Type B pancreatic cell (in vitro differentiated cells): Measurements from ENCODE around the gene ALKBH7. TPM values are rescaled to one million over a fixed set of nuclear protein-coding genes. Genes with fewer than 3 reads are reported as not detected.
"Not testable (repeated sequence)": the region's sequence is repeated elsewhere in the genome, so short reads cannot be mapped to it uniquely, and the experiment has no call there.

Experiments
- DNase-seq: peaks from one replicate; pipeline ENCODE4 v3.0.0; 2021; ENCODE audit warnings: mixed read lengths; ENCODE audit not compliant: unreplicated experiment; ENCODE audit errors: extremely low spot score
- H3K27ac Mint-ChIP-seq: 2 replicates; pipeline ENCODE4 v1.8.0; 2021; ENCODE audit warnings: mild to moderate bottlenecking, mixed read lengths
- H3K27me3 Mint-ChIP-seq: 2 replicates; pipeline ENCODE4 v1.8.0; 2021; ENCODE audit warnings: mixed read lengths
- H3K36me3 Mint-ChIP-seq: 2 replicates; pipeline ENCODE4 v1.8.0; 2021; ENCODE audit warnings: mixed read lengths
- H3K4me1 Mint-ChIP-seq: one replicate; pipeline ENCODE4 v1.8.0; 2021; ENCODE audit warnings: mixed read lengths; ENCODE audit not compliant: unreplicated experiment
- H3K4me3 Mint-ChIP-seq: 2 replicates; pipeline ENCODE4 v1.8.0; 2021; ENCODE audit warnings: mild to moderate bottlenecking, mixed read lengths
- H3K9me3 Mint-ChIP-seq: 2 replicates; pipeline ENCODE4 v1.8.0; 2021; ENCODE audit warnings: mixed read lengths
- CTCF ChIP-seq: fragments of 200-600 bp; sonication (generic); conservative IDR thresholded peaks from 2 replicates; pipeline ENCODE4 v1.5.0; 2021; ENCODE audit warnings: antibody characterized with exemption, mild to moderate bottlenecking
- total RNA-seq: library from RNA; stranded (reverse); gene quantifications from 2 replicates; pipeline ENCODE4 v1.2.1, GENCODE V29; 2021; ENCODE audit warnings: low replicate concordance

The ALKBH7 gene
- total RNA-seq, 1 donor from 2014 or later, result 71.0 TPM

- Mint-ChIP-seq H3K36me3 (peaks cover 3% of the 10 kb centered on the region), H3K4me1 (peaks cover 17% of the 10 kb centered on the region), H3K4me3 (no peak overlapping the region), H3K9me3 (no peaks in the 10 kb centered on the region), H3K27ac (no peak overlapping the region), H3K27me3 (no peaks in the 10 kb centered on the region)
- no peak for TF ChIP-seq CTCF
- no peak for DNase-seq
Measured at GRCh38 chr19:6396305-6396704, 23.7 kb downstream of the ALKBH7 start.

GRCh38 chr19:6400062-6400944 is 27.7 kb downstream of the ALKBH7 start:
- not testable (repeated sequence) for H3K27me3 Mint-ChIP-seq, H3K4me1 Mint-ChIP-seq, H3K36me3 Mint-ChIP-seq, H3K4me3 Mint-ChIP-seq, DNase-seq, H3K9me3 Mint-ChIP-seq, H3K27ac Mint-ChIP-seq

GRCh38 chr19:6402058-6402457 is 29.5 kb downstream of the ALKBH7 start:
- H3K27me3 Mint-ChIP-seq, result no peaks in the 10 kb centered on the region
- H3K4me3 Mint-ChIP-seq, result no peak overlapping the region
- no peaks in the 10 kb centered on the region for H3K4me1 Mint-ChIP-seq
- DNase-seq, result no peak
- H3K36me3 Mint-ChIP-seq, result no peaks in the 10 kb centered on the region
- H3K9me3 Mint-ChIP-seq, result no peaks in the 10 kb centered on the region
- H3K27ac Mint-ChIP-seq, result no peak overlapping the region
- TF ChIP-seq CTCF, result no peak

- Mint-ChIP-seq H3K4me1 (no peaks in the 10 kb centered on the region), H3K27ac (peak overlapping the region; percentile 48), H3K4me3 (no peak overlapping the region), H3K27me3 (no peaks in the 10 kb centered on the region), H3K36me3 (no peaks in the 10 kb centered on the region), H3K9me3 (no peaks in the 10 kb centered on the region)
- DNase-seq, result no peak
- no peak for TF ChIP-seq CTCF
Measured at GRCh38 chr19:6402837-6403608, 30.4 kb downstream of the ALKBH7 start.

- Mint-ChIP-seq H3K27me3 (no peaks in the 10 kb centered on the region), H3K4me3 (no peak overlapping the region), H3K9me3 (no peaks in the 10 kb centered on the region), H3K4me1 (no peaks in the 10 kb centered on the region), H3K27ac (no peak overlapping the region), H3K36me3 (no peaks in the 10 kb centered on the region)
- no peak for TF ChIP-seq CTCF
- DNase-seq, result no peak
Measured at GRCh38 chr19:6406401-6406800, 33.8 kb downstream of the ALKBH7 start.

- no peak for DNase-seq
- H3K4me3 Mint-ChIP-seq, result no peak overlapping the region
- no peaks in the 10 kb centered on the region for H3K27me3 Mint-ChIP-seq
- peaks cover 3% of the 10 kb centered on the region for H3K4me1 Mint-ChIP-seq
- H3K36me3 Mint-ChIP-seq, result peaks cover 5% of the 10 kb centered on the region
- H3K9me3 Mint-ChIP-seq, result no peaks in the 10 kb centered on the region
- no peak for TF ChIP-seq CTCF
- H3K27ac Mint-ChIP-seq, result no peak overlapping the region
Measured at GRCh38 chr19:6409346-6409745, 36.8 kb downstream of the ALKBH7 start.
